ENCODE data around the gene SLC1A4.
"Not testable (repeated sequence)": the region's sequence is repeated elsewhere in the genome, so short reads cannot be mapped to it uniquely, and the experiment has no call there.

The SLC1A4 gene

DNA sequence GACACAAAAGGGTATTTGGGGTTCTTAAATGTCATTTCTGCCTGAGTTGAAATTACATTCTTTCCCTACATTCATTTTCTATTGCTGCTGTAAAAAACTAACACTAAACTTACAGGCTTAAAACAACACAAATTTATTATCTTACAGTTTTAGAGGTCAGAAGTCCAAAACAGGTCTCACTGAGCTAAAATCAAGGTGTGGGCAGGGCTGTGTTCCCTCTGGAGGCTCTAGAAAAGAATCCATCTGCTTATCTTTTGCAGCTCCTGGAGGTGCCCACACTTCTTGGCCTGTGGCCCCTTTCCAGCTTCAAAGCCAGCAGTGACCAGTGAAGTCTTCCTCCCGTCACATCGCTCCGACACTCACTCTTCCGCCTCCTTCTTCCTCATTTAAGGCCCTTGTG is 23.2 kb upstream of the SLC1A4 start:
- DNase-seq = no peak

DNA sequence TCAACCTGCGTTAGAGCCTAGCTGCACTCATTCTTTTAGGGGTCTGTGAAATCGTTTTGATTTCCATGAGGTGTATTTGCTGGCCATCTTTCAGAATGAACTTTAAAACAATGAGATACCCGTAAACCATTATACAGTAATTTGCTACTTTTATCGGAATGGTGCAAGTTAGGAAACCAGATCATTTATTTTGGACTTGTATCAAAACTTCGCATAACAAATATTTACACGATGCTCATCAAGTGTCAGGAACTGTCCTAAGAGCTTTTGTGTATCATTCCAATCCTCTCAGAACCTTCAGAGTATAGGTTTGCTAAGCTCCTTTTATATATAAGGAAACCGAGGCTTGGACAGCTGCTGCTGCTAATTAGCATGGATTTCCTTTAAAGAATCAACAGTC is 22.4 kb upstream of the SLC1A4 start:
- DNase-seq = no peak

DNA sequence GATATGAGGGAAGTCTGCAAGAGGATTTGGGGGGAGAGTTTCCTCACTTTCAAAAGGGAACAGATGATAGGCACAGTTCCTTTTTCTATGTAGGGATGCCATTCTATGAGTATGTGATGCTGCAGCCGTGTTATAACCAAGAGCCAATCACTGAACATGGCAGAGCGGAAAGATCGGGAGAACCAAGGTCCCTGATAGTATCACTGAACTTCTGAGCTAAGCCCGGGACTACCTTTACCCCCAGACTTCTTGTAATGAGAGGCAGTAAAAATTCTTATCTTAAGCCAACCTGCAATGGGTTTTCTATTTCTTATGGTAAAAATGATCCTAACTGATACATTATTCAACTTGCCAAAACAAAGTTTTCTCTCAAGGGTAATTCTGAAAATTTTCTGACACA is 21.6 kb upstream of the SLC1A4 start:
- DNase-seq = no peak

DNA sequence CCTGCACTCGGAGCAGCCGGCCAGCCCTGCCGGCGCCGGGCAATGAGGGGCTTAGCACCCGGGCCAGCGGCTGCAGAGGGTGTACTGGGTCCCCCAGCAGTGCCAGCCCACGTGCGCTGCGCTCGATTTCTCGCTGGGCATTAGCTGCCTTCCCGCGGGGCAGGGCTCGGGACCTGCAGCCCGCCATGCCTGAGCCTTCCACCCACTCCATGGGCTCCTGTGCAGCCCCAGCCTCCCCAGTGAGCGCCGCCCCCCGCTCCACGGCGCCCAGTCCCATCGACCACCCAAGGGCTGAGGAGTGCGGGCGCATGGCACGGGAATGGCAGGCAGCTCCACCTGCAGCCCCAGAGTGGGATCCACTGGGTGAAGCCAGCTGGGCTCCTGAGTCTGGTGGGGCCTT is 20.1 kb upstream of the SLC1A4 start:
- not testable (repeated sequence) for DNase-seq

DNA sequence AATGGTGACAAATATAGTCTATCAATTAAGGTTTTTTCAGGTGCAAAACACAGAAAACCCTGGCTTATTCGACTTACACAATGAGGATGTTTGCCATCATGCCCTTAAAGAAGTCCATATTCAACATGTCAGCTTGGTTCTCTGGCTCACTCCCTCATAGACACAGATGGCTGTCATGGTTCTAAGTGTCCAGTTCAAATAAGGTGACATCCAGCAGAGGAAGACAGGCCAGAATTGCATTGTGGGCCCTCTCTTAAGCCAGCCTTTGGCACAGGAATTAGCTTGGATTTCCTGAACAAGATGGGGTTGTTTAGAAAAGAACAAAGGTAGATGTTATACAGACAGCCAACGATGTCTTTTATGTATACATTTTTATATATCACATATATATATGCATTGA is 18.7 kb upstream of the SLC1A4 start:
- no peak for DNase-seq

DNA sequence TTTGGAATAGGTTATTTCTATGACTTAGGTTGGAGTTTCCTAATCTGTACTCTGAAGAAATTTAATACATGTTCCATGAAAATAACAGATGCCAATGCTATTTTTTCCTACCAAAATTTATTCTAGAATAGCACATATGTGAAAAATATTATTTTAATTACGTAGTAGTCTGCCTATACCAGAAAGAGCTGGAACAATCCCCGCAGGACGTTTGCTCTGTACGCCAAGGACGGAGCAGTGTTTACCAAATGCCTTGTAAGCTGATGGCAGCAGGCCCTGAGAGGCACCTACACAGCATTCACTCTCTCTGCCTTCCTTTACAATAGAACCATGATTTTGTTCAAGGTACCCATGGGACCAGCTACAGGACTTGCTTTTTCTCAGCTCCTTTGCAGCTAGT is 16.8 kb upstream of the SLC1A4 start:
- DNase-seq = no peak

DNA sequence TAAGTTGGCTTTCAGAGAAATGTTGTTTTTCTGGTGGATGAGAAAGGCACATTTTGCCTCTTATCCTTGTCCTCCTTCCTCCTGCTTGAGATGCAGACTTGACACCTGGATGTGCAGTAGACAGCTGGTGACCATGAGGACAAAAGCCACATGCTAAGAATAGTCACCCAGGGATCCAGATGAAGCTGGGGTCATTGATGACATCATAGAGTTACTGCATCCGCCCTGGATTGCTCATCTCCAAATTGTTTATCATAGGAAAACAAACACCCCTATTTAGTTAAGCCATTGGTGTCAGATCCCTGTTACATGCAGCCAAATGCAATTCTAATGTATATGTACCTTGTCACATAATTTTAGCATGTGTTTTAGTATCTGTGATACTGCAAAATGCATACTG is 16.3 kb upstream of the SLC1A4 start:
- DNase-seq = peak; percentile 53

DNA sequence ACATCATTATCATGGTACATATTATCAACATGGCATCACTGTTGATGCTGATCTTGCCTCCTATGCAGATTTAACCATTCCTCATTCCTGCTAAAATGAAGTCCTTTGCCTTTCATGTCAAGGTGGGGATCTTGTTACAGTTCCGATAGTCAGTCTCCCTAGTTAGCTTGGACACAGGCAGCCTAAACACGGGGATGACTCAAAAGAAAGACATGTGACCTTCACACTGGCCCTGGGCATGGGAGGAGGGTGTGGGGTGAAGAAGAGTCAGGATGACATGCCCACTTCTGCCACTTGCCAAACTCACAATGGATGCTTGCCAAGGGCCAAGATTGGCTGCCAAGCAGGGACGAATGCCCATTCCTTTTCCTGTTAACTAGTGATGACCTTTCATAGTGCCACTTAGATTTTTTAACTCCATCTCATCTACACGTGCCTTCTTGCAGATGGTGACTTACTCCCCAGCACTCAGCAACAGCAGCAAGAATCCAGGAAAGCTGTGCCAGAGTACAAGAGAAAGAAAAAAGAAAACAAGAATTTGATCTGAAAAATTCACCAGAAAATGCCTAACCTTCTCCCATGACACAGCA is 13.9 kb upstream of the SLC1A4 start:
- DNase-seq = no peak

DNA sequence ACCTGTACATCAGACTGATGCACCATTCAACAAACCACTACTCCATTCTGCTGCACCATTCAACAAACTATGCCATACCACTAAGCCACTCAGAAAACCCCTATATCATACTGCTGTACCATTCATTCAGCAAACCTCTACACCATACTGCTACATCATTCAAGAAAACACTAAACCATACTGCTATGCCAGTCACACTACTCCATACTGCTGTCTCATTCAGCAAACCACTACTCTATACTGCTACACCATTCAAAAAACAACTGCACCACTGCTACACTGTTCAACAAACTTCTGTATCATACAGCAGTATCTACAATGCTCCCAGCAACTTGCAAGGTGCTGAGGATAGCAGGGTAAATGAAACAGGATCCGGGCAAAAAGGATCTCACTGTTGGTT is 12.9 kb upstream of the SLC1A4 start:
- no peak for DNase-seq

DNA sequence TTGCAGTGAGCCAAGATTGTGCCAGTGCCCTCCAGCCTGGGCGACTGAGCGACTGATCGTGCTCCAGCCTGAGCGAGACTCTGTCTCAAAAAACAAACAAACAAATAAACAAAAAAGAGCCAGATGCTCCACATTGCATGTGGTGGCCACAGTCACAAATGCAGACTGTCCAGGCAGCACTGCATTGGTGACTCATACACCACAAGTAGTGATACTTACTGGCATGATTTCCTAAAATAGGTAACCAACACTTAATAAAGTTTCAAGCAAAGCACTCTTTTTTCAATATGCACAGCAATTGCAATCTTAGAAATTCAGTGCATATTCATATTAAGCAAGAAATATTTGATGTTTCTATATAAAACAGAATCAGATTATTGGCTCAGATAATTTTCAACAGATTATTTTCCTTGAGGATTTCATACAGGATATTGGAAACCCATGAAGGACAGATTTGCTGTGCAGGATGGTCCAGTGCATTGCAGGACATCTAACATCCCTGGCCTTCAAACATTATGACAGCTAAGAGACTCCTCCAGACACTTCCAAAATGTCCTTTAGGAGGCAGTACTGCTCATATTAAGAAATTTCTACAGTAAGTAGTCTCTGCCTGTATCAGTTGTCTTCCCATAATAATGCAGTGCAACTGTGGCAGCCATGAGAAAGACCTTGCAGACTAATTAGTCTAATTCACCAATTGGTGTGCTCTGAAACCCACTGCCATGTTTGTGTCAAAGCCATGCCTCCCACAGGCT is 10.5 kb upstream of the SLC1A4 start:
- DNase-seq = no peak

DNA sequence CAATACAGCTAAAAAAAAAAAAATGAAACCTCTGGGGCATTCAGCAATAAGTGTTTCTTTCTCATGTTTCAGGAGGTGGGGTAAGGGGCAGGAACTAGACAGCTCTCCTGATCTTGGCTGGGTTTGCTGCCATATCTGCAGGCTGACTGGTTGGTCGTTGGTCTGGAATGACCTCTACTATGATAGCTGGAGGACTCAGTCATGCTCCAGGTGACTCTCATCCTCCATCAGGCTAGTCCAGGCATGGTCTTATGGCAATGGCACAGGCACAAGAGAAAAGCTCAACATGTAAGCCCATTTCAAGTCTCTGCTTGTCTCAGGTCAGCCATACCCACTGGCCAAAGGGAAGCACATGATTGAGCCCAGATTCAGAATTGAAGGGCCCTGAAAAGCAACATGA is 9.5 kb upstream of the SLC1A4 start:
- DNase-seq = no peak

DNA sequence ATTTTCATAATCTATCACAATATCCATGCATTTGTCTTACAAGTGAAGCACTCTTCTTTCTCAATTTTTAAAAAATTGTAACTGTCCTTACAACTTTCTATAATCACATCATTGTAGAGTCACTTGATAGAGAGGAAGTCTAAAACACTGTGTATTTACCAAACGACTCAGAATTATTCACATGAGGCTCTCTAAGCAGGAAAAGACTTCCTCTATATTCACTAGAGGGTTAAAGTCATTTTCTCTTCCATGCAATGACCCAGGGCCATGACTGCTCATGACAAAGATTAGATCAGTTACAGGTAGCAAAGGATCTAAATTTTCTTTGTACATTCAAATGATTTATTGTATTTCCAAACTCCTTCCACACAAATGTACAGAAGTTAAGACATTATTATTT is 9.0 kb upstream of the SLC1A4 start:
- DNase-seq = no peak

DNA sequence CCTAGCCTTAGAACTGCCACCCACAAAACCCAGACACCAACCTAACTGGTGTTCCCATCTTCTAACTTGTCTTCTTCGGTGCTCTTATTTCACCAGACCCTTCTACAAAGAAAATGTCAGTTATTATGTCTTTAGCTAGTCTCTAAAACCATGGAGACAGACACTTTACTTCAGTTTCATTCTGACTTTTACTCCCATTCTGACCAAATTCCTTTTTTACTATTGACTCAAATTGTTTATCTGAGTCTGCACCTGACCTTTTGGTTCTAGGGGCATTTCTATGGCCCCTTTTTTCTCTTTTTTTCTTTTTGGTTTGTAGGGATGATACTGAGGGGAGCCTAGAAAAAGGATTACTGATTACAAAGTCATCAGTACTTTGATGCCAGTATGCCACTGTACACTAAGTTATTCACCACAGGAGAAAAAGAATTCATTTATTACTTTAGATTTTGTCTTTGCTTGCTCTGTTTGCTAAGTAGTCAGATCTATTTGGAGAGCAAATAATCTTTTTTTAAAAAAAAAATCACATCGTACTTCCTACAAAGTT is 6.8 kb upstream of the SLC1A4 start:
- no peak for DNase-seq

DNA sequence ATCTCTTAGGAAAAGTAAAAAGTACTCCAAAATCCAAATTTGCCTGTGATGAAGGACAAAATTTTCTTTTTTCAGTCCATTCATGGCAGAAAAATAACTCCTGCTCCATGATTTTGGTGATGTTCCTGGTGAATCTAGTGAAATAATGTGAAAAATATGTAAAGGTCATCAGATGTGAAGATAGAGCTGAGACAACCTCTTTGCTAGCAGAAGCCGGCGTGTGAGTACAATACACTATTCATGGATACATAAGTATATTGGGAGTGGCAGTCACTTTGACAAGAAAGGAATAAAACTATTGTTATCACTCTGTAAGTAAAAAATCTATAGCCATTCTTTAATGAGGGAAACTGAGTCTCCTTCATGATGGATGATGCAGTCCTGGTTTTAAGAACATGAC is 6.3 kb upstream of the SLC1A4 start:
- DNase-seq = no peak

DNA sequence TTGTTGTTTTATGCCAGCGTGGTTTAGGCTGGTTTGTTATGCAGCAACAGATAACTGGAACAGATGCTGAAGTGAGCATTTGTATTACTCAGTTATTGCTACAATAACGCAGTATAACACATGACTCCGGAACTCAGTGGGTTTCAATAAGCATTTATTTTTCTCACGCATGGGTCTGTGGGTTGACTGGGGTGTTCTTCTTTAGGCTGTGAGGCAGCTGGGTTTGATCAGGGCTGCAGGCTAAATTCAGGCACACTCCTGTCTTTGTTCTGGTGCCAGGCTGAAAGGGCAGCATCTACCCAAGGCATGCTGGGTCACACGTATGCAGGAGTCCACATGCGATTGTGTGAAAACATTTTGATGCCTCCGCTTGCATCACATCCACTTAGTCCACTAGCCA is 3.8 kb upstream of the SLC1A4 start:
- DNase-seq = no peak

DNA sequence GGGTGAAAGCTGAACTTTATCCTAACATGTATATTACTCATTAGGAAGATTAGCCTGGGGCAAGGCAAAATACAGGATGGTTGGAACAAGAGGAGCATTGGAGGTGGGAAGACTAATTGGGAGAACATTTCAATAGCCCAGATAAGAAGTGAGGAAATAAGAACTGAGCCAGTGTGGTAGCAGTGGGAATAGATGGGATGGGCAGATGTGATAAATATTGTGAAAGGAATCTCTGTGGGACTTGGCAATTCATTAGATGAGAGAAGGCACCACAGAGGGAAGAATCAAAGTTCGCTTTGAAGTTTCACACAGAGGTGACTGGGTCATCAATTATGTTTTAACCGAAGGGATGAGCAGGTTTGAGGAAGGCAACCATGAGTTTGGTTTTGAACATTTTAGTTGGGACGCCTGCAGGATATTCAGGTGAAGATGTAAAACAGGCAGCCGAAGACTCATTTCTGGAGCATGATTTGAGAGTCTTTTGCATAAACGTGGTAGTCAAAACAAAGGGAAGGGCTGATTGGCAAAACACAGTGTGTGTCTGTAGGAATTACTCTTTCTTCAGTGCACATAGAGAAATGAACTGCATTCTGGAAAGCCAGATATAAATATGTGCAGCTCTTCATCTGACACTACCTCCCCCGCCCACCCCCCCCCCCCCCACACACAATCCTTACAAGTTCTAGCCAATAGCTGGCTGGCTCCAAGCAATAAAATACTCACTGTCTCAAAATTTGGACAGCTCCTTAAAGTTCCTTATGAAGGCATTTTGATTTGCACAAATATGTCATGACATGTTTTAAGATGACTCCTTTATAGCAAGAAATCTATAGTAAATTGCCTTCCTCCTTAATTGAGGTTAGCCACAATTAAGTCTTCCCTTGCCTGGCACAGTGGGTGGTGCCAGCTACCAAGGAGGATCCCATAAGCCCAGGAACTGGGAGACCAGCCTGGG is 1.9 kb upstream of the SLC1A4 start:
- peak; percentile 26 for DNase-seq

DNA sequence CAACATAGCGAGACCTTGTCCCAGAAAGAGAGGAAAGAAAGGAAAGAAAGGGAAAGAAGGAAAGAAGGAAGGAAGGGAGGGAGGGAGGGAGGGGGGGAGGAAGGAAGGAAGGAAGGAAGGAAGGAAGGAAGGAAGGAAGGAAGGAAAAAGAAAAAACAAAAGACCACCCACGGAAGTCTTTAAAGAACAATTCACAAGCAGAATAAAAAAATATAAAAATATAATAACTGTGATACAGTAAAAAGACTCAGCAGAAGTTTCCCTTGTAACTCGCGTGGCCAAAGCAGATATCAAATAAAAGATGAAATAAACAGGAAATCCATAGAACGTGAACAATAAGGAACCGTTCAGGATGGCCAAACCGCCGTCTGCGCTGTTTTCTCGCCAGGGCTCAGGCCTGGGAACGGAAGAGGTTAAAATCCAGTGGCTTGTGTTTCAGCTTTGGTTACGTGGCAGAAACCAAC is 1.2 kb upstream of the SLC1A4 start:
- DNase-seq = no peak

DNA sequence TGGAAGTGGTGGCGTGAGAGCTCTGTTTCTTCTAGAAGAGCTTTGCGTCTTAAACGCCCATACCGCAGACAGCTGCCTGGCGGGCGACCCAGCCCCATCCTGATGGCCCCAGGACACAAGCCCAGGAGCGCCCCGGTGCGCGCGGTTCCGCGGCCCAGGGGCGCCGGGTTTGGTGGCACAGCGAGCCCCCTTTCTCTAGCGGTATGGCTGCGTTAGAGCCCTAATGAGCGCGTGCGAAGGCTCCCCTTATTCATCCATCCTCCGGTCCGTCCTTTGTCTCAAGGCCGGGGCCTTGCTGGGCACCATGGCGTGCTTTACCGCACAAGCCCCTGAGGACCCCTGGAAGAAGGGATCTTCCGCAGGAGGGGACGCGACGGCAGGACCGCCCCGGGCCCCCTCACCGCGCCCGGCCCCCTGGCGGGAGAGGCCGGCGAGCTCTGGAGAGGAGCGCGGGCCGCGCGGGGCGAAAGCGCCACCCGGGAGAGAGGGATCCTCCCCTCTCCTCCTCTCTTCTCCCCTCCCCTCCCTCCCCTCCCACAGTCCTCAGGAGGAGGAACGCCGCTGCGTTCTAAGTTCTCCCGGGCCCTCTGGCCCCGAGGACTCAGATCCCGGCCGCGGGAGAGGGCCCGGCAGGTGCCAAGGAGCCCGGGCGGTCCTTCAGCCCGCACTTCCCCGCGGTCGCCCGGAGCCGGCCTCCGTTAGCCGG is 626 bp upstream of the SLC1A4 start:
- DNase-seq = peak; percentile 94

DNA sequence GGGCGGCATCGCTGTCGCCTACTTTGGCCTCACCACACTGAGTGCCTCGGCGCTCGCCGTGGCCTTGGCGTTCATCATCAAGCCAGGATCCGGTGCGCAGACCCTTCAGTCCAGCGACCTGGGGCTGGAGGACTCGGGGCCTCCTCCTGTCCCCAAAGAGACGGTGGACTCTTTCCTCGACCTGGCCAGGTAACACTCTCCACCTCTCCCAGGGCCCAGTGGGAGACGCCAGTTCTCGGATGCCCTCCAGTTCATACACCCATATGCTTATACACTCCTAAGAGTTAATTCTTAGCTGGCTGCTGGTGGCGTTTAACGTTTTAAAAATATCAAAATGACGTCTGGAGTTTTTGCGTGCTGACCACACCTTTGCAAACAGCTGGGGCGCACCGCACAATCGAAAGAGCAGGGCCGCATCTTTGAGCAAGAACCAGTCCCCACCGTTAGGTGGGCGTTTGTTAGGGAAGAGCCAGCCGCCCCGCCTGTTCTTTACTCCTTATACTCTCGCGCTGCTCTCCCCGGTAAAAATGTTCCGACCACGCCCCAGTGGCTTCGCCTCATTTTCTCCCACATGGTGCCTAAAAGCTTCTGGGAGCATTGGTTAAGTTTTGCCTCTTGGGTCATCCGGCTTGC is 899 bp downstream of the SLC1A4 start:
- peak; percentile 46 for DNase-seq

DNA sequence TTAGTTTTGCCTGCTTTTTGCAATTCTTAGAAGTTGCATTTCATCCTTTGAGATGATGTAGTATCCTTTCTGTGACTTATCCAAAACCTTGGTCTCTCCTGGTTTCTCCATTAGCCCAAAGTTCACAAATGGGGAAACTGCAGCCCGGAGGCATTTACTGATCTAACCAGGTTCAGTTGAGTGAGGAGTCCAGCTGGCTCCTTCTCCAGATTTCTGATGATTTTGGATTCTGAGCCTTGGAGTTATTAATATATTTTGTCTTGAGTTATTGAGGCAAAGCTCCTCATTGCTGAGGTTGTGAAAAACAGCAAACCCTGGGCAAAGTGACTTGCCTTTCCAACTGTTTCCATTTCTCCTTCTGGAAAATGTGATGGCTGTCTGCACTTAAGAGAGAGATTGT is 1.7 kb downstream of the SLC1A4 start:
- DNase-seq = no peak

DNA sequence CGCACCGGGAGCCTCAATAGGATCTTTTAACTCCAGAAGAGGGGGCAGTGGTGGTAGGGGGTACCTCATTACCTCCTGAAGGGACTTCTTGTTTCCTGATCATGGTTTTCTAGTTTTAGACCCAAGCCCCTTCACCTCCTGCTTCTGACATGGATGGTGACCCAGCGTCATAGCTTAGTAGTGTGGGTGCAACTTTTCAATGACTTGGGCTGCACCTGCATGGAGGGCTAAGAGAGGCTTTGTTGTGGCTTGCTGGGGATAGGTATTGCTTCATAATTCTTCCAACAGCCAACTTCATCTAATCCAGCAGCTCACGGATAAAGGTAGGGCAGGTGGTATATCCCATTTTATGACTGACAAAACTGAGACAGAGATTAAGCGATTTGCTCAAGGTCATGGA is 3.0 kb downstream of the SLC1A4 start:
- DNase-seq = no peak

DNA sequence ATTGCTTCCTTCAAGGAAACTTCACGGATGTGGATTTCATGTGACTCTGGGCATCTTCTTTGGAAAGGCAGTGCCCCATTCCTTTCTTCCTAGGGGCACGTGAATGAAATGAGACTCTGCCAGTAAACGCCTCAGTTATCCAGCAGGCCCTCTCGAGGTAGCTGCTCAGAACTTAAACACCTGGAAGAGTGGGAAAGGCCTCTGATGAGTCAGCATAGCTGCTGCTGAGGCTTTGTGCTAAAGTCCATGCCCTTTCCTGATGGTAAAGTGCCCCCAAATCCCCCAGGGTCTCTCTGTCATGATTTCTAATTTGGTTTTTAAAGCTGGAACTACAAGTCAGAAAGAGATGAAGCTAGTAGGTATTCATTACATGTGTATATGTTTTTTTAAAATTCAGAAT is 3.8 kb downstream of the SLC1A4 start:
- DNase-seq = no peak
